HG03442 (cell line): ENCODE results near the gene KIAA1671.

Experiments
- ATAC-seq: cut with Tn5 transposase; IDR thresholded peaks from one replicate; pipeline ENCODE4 v1.9.1; 2021; ENCODE audit warnings: mild to moderate bottlenecking, moderate library complexity; ENCODE audit not compliant: unreplicated experiment

KIAA1671 gene

GRCh38 chr22:25007444-25008106, 55.1 kb downstream of the KIAA1671 start:
- ATAC-seq, result no peak

DNA sequence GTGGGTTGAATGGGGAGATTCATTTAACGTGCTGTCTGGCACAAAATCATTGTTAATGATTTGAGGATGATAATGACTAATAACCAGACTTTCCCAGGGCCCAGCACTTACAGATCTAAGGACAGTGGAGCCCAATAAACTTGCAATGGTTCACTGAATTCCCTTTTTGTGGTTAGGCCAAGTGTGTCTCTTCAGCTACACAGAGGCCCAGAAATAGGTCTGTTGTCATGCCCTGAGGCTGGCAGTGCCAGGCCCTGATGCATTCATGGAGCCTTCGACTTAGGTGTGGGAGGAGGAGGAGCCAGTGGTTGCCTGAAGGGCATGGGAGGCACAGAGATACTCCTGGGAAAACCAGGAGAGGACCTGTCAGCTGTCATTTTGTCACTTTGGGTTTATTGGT, 56.1 kb downstream of the KIAA1671 start:
- no peak for ATAC-seq

GRCh38 chr22:25012741-25013143, 60.2 kb downstream of the KIAA1671 start:
- ATAC-seq, result no peak

- ATAC-seq, result no peak
Measured at GRCh38 chr22:25013607-25014006, 61.1 kb downstream of the KIAA1671 start.

- no peak for ATAC-seq
Measured at GRCh38 chr22:25014896-25015755, 62.6 kb downstream of the KIAA1671 start.

DNA sequence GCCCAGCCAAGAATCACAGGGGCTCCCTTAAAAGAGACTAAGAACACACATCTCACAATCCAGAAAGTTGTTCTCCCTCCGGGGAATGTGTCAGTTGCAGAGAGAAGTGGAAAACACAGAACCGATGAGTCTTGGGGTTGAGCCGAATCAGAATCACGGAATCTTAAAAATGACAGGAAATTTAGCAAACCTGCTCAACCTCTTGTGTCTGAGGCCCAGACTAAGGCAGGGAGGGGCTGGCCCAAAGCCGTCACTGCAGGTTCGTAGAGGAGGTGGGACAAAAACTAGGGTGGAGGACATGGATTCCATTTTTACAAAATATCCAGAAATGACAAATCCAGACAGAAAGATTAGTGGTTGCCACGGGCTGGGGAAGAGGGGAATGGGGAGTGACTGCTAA, 63.8 kb downstream of the KIAA1671 start:
- ATAC-seq, result no peak

GRCh38 chr22:25018009-25018408, 65.5 kb downstream of the KIAA1671 start:
- no peak for ATAC-seq

DNA sequence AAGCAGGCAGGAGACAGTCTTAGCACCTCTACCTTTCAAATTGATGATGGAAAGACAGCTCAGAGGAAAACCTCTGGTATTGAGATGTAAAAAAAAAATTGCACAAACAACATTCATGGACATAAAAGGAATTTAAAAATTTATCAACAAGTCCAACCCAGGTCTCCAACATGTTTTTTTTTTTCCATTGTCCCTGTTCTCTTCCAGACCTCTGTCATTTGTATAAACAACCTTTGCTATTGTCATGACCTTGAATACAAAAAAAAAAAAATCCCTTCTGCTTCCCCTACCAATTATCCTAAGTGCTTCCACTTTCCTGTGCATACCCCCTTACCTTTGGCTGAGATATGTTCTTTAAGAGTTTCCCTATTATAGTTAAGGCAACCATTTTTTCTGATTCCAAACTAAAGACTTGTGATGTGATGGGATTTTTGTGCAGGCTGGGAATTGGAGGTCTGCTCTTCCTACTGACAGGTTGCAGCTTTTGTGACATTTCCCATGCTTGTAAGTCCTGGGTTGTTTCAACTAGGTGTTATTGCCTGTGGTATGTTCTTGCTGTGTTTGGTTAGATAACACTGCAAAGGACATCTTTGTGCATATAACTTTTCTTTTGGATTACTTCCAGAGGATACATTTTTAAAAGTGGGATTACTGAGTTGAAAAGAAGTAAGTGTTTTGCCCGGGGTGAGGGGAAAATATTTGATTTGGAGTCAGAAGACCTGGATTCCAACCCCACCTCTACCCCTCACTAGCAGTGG, 67.1 kb downstream of the KIAA1671 start:
- no peak for ATAC-seq

GRCh38 chr22:25021409-25021808, 68.9 kb downstream of the KIAA1671 start:
- ATAC-seq, result no peak

GRCh38 chr22:25021976-25022711, 69.6 kb downstream of the KIAA1671 start:
- ATAC-seq, result no peak

GRCh38 chr22:25023879-25024278, 71.4 kb downstream of the KIAA1671 start:
- ATAC-seq, result no peak

GRCh38 chr22:25024895-25025294, 72.4 kb downstream of the KIAA1671 start:
- no peak for ATAC-seq

GRCh38 chr22:25025491-25026400, 73.2 kb downstream of the KIAA1671 start:
- no peak for ATAC-seq

- ATAC-seq, result no peak
Measured at GRCh38 chr22:25027043-25027906, 74.8 kb downstream of the KIAA1671 start.

GRCh38 chr22:25027959-25028840, 75.7 kb downstream of the KIAA1671 start:
- no peak for ATAC-seq

- no peak for ATAC-seq
Measured at GRCh38 chr22:25028841-25029141, 76.3 kb downstream of the KIAA1671 start.

DNA sequence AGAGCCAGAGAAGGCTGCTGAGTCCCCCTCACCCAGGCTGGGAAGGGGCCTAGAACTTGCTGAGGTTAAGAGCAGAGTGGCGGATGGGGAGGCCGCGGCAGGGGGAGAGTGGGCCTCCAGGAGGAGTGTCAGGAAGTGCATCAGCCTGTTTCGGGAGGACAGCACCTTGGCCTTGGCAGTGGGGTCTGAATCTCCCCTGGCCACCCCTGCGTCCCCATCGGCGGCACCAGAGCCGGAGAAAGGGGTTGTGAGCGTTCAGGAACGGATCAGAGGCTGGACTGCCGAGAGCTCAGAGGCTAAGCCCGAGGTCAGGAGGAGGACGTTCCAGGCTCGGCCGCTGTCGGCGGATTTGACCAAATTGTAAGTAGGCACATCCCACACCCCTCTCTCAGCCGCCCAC, 76.7 kb downstream of the KIAA1671 start:
- ATAC-seq, result no peak

DNA sequence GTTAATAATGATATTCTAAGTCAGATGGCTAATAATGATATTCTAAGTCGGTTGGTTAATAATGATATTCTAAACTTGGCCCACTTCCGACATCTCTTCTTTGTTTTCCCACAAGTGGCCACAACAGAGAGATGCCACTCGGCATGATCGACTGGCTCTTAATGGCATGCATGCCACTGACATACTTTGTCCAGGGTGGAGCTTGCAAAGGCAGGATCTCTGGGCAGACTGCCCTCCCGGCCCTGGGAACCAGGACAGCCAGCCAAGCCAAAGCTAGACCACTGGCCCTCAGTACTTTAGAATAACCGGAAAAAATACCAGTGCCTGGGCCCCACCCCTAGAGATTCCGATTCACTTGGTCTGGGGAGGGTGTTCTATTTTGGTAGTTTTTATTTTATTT, 78.1 kb downstream of the KIAA1671 start:
- ATAC-seq, result no peak
